Measurements from ENCODE around the gene CELA3B.
"Not testable (repeated sequence)": the region's sequence is repeated elsewhere in the genome, so short reads cannot be mapped to it uniquely, and the experiment has no call there.

Gene CELA3B

DNA sequence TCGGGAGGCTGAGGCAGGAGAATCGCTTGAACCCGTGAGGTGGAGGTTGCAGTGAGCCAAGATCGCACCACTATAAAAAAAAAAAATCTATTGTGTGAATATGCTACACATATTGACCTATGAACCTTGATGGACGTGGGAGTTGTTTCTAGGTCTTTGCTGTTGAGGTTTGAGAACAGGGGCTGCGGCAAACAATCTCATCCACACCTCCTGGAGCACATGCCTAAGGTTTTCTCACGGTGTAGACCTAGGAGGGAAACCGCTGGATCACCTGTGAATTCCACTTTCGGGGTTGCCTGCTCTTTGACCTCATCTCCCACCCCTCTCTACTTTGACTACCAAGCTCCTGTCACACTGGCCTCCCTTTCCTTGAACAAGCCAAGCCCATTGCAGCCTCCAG lies 1.5 kb upstream of the CELA3B start:
- not testable (repeated sequence) for DNase-seq (ENCODE audit: low read depth in 2 of 2)

DNA sequence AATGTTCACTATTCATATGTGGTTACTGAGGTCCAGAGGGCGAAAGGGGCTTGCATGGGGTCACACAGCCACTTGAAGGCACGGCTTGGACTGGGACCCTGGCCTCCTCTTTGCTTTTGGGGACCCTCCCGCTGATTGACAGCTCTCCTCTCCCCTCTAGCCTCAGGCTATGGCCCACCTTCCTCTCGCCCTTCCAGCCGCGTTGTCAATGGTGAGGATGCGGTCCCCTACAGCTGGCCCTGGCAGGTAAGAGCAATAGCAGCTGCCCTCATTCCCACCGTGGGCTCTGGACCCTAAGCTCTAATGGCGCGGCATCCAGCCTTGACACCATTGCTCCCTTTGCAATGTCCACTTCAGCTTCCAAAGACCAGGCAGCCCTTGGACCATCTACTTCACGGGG lies 1.4 kb downstream of the CELA3B start:
- DNase-seq (ENCODE audit: low read depth in 2 of 2), result not testable (repeated sequence)

DNA sequence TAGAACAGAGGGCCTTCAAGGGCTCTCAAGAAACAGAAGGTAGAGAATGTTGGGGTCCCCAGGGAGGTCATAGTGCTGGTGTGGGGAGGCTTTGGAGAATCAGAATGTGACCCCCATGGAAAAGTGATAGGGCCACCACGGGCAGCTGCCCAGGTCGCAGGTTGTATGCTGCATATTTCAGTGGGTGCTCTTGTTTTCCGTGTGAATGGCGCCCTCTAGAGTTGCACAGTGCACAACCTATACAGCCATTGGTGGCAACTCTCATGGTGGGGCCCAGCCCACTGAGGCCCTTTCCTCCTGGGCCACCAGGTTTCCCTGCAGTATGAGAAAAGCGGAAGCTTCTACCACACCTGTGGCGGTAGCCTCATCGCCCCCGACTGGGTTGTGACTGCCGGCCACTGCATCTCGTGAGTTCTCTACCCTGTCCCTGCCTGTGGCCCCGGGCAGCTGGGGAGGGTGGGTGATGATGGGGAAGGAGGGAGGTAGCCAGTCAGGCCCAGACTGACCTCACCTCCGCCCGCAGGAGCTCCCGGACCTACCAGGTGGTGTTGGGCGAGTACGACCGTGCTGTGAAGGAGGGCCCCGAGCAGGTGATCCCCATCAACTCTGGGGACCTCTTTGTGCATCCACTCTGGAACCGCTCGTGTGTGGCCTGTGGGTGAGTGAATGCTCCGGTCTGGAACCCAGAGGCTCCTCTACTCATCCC lies 3.8 kb downstream of the CELA3B start:
- not testable (repeated sequence) for DNase-seq (ENCODE audit: low read depth in 2 of 2)

DNA sequence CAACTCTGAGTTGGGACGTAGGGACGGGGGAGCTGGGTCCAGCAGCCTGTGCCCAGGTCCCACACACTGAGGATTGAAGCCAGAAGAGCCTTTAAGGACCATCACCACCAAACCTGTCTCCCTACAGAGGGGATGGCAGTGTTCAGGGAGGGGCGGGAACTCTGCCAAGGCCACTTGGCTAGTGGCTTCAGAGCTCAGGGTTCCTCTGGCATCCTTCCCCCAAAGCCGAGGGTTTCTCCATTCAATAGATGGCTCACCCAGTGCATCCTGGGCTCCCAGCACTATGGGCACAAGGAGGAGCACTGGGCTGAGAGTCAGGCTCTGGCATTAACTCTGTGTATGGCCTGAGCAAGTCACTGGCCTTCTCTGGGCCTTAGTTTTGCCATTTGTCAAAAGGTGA lies 4.4 kb downstream of the CELA3B start:
- DNase-seq (ENCODE audit: low read depth in 2 of 2), result not testable (repeated sequence)

DNA sequence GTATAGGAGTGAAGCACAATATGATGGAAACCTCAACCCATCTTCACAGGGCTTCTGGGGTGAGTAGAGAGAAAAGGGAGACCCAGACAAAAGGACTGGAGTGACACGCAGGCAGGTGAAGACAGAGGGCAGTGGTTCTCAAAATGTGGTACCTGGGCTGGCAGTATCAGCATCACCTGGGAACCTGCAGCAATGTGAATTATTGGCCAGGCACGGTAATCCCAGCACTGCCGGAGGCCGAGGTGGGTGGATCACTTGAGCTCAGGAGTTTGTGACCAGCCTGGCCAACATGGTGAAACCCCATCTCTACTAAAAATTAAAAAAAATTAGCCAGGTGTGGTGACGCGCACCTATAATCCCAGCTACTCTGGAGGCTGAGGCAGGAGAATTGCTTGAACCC lies 5.3 kb downstream of the CELA3B start:
- not testable (repeated sequence) for DNase-seq (ENCODE audit: low read depth in 2 of 2)

DNA sequence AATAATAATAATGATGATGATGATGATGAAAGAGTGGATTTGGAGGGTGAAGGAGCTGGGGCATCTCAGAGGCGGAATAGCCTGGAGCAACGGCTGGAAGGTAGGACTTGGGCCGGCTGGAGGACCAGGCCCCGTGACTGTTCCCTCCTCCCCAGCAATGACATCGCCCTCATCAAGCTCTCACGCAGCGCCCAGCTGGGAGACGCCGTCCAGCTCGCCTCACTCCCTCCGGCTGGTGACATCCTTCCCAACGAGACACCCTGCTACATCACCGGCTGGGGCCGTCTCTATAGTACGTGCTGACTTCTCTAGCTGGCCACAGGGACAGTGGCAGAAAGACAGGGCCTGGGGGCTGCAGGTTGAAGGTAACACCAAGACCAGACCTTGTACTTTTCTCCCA lies 6.7 kb downstream of the CELA3B start:
- not testable (repeated sequence) for DNase-seq (ENCODE audit: low read depth in 2 of 2)

DNA sequence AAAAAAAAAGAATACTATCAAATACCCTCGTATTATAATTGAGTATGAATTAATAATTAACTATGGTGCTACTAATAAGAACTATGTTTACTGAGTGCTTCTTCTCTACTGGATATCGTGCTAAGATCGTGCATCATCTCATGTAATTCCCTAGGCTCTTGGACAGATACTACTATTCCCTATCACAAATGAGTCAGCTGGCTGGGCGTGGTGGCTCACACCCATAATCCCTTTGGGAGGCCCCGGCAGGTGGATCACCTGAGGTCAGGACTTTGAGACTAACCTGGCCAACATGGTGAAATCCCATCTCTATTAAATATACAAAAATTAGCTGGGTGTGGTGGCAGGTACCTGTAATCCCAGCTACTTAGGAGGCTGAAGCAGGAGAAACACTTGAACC lies 9.1 kb downstream of the CELA3B start:
- DNase-seq (ENCODE audit: low read depth in 2 of 2), result not testable (repeated sequence)

DNA sequence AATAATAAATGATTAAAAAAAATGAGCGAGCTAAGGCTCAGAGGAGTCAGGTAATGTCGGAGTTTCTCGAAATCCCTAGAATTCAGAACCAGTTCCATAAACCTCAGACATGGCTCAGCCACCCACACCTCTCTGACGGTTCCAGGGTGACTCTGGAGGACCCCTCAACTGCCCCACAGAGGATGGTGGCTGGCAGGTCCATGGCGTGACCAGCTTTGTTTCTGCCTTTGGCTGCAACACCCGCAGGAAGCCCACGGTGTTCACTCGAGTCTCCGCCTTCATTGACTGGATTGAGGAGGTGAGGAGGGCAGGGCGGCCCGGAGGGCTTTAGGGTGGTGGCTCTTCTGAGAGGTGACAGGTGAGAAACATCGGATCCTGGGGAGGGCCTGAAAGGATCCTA lies 9.6 kb downstream of the CELA3B start:
- not testable (repeated sequence) for DNase-seq (ENCODE audit: low read depth in 2 of 2)

DNA sequence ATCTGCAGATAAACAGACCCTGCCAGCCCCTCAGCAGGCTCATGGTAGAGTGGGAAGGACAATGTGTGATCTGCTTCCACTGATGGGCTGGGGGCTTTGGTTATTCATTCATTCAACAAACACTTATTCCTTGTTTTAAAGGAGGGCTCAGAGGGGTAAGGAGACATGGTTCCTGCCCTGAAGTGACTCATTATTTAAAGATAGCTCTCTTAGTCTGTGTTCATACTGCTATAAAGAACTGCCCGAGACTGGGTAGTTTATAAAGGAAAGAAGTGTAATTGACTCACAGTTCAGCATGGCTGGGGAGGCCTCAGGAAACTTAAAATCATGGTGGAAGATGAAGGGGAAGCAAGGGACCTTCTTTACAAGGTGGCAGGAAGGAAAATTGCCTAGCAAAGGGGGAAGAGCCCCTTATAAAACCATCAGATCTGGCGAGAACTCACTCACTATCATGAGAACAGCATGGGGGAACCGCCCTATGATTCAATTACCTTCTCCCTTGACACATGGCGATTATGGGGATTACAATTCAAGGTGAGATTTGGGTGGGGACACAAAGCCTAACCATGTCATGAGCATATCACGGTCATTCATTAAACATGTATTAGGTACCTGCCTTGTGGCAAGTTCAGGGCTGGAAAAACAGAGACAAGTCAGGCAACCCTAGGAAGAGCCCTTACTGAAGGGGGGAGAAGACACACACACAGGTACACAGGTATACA lies 13.0 kb downstream of the CELA3B start:
- not testable (repeated sequence) for DNase-seq (ENCODE audit: low read depth in 2 of 2)

DNA sequence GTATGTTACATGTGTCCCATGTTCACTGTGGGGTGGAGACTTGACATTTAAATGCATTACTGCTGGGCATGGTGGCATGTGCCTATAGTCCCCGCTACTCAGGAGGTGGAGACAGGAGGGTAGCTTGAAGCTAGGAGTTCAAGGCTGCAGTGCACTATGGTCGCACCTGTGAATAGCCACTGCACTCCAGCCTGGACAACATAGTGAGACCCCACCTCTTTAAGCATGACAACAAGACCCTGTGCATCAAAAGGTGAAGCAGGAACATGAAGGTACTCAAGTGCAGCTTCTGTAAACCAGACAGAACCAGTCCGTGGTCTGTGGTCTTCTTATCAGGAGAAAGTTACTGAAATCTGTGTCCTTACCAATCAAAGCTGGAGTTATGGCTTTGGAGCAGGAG lies 15.4 kb downstream of the CELA3B start:
- DNase-seq (ENCODE audit: low read depth in 2 of 2), result not testable (repeated sequence)

DNA sequence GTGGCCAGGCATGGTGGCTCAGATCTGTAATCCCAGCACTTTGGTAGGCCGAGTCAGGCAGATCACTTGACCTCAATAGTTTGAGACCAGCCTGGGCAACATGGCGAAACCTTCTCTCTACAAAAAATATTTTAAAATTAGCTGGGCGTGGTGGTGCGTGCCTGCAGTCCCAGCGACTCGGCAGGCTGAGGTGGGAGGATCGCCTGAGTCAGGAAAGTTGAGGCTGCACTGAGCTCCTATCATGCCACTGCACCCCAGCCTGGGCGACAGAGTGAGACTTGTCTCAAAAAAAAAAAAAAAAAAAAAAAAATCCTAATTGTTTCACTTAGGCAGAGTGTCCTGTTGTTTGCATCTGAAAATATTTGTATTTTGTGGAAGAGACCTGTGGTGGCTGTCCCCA lies 17.9 kb downstream of the CELA3B start:
- DNase-seq (ENCODE audit: low read depth in 2 of 2), result not testable (repeated sequence)

DNA sequence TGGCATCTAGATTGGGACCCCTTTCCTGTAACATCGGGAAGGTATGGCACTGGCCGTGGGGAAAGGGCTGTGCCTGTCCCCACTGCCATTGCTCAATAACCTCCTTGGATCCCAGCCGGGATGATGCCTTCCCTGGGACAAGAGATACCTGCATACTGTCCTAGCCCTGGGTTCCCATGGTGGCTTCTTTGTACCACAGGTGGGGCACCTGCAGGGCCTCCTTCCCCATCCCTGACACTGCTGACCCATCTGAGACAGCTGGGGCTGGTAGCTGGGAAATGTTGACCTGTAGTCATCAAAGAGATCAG lies 19.8 kb downstream of the CELA3B start:
- not testable (repeated sequence) for DNase-seq (ENCODE audit: low read depth in 2 of 2)

DNA sequence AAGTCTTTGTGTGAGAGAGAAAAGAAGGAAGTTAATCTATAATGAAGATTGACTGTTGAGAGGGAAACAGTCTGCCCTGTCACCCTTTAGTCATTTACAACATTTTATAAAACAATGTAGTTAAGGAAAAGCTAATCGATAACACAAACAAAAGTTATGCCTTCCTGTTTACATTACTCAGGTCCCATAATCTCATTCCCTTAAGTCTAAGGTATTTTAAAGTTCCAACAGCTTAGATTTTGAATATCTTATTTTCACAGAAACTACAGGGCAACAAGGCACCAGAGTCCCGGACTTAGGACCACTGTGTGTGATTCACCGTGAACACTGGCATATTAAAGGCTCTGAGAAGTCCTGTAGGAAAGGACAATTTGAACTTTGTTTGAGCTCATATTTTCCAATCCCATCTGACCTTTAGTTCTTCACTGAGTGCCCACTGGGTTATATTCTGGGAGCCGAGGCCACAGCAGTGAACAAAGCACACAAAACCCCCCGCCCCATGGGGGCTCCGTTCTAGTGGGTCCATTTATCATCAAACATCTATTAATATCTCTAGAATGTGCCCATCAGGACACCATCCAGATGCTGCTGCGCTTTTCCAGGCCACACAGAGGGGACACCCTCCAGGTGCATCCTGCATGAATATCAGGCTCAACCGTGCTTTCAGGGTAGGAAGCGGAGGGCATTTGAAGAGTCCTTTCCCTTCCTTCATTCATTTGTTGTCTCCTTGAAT lies 21.2 kb downstream of the CELA3B start:
- DNase-seq (ENCODE audit: low read depth in 2 of 2), result not testable (repeated sequence)

DNA sequence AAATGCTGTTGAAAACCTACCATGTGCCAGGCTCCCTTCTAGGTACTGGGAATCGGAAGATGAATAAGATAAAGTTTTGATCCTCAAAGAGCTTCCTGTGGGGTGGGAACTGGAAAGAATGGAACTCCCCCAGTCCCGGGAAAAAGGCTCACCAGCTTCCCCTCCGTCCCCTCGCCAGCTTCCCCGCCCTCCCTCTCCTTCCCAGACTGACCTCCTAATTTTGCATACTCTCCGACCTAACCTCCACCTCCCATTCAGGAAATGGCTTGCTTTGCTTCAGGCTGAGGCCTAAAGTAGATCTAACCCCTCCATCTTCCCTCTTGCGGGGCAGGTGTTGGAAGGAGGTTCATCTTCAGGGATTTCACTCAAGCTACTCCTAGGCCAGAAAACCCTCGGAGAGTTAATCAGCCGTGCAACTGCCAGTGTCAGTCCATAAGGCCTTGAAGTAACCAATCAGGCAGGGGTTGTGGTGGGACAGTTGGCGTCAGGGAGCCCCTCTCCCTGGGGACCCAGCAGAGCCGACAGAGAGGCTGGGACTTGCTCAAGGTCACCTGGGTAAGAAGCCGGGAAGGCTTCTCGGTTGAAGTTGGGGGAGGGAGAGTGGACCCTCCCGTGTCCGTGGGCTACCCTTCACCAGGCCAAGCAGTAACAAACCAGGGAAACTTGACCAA lies 21.9 kb downstream of the CELA3B start:
- not testable (repeated sequence) for DNase-seq (ENCODE audit: low read depth in 2 of 2)

DNA sequence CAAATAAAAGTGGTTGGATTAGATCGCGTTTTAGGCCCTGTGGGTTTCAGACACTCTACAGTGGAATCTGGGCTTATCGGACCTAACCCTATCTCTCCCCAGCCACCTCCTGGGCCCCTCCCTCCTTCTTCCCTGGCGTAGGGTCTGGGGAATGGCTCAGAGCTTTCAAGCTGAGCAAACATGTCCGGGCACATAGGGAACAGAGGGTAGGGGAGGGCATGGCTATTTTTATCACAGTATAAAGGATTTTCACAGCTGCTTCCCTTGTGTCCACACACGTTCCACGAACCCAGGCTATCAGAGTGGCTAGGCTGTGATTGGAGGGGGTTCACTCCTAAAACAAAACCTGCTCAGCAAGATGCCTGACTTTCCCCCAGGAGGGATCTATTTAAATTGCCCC lies 22.8 kb downstream of the CELA3B start:
- DNase-seq (ENCODE audit: low read depth in 2 of 2), result not testable (repeated sequence)

DNA sequence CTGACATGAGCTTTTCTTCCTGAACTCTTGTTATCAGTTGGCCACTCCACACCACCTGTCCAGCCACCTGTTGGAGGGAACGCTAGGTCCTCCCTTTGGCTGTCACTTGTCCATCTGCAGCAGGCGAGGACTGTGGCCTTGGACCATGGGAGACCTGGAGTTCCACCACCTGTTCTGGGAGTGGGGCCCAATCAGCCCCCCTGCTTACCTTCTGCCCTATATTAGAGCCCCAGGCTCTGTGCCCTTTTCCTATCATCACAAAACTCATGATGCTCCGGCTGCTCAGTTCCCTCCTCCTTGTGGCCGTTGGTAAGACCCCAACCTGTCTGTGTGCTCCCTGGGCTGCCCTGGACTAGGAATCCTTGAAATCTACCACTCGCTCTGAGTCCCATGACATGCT lies 24.6 kb downstream of the CELA3B start, which contains the start of gene CELA3A:
Gene CELA3A (plus strand): TSS at position 249 of the 400 bp plus-strand sequence. CDS start 18 bp downstream, at position 267.
- no peak for DNase-seq (ENCODE audit: low read depth in 2 of 2)

DNA sequence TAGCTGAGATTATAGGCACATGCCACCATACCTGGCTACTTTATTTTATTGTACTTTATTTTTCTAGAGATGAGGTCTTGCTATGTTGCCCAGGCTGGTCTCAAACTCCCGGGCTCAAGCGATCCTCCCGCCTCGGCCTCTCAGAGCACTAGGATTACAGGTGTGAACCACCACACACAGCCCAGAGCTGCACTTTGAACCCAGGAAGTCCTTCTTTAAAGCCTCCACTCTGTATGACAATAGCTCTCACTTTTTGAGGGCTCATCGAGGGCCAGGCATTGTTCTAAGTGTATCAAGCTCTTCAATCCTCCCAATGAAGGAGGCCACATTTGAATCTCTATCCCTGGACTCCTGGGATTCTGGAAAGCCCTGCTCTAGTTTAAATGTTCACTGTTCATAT lies 25.6 kb downstream of the CELA3B start:
- DNase-seq (ENCODE audit: low read depth in 2 of 2), result not testable (repeated sequence)

DNA sequence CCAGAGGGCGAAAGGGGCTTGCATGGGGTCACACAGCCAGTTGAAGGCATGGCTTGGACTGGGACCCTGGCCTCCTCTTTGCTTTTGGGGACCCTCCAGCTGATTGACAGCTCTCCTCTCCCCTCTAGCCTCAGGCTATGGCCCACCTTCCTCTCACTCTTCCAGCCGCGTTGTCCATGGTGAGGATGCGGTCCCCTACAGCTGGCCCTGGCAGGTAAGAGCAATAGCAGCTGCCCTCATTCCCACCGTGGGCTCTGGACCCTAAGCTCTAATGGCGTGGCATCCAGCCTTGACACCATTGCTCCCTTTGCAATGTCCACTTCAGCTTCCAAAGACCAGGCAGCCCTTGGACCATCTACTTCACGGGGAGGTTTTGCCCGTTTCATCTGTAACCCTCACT lies 26.1 kb downstream of the CELA3B start:
- DNase-seq (ENCODE audit: low read depth in 2 of 2), result not testable (repeated sequence)

DNA sequence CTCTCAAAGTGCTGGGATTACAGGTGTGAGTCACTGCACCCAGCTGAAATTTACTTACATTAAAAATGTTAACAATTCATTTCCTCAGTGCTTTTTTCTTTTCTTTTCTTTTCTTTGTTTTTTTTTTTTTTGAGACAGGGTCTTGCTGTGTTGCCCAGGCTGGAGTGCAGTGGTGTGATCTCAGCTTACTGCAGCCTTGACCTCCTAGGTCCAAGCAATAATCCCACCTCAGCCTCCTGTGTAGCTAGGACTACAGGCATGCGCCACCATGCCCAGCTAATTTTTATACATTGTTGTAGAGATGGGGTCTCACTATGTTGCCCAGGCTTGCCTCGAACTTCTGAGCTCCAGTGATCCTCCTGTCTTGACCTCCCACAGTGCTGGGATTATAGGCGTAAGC lies 27.1 kb downstream of the CELA3B start:
- DNase-seq (ENCODE audit: low read depth in 2 of 2), result not testable (repeated sequence)

DNA sequence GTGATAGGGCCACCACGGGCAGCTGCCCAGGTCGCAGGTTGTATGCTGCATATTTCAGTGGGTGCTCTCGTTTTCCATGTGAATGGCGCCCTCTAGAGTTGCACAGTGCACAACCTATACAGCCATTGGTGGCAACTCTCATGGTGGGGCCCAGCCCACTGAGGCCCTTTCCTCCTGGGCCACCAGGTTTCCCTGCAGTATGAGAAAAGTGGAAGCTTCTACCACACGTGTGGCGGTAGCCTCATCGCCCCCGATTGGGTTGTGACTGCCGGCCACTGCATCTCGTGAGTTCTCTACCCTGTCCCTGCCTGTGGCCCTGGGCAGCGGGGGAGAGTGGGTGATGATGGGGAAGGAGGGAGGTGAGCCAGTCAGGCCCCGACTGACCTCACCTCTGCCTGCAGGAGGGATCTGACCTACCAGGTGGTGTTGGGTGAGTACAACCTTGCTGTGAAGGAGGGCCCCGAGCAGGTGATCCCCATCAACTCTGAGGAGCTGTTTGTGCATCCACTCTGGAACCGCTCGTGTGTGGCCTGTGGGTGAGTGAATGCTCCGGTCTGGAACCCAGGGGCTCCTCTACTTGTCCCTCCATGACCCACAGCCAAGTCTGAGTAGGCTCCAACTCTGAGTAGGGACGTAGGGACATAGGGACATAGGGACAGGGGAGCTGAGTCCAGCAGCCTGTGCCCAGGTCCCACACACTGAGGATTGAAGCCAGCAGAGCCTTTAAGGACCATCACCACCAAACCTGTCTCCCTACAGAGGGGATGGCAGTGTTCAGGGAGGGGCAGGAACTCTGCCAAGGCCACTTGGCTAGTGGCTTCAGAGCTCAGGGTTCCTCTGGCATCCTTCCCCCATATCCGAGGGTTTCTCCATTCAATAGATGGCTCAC lies 28.7 kb downstream of the CELA3B start:
- not testable (repeated sequence) for DNase-seq (ENCODE audit: low read depth in 2 of 2)

DNA sequence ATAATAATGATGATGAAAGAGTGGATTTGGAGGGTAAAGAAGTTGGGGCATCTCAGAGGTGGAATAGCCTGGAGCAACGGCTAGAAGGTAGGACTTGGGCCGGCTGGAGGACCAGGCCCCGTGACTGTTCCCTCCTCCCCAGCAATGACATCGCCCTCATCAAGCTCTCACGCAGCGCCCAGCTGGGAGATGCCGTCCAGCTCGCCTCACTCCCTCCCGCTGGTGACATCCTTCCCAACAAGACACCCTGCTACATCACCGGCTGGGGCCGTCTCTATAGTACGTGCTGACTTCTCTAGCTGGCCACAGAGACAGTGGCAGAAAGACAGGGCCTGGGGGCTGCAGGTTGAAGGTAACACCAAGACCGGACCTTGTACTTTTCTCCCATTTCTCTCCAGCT lies 29.9 kb downstream of the CELA3B start:
- not testable (repeated sequence) for DNase-seq (ENCODE audit: low read depth in 2 of 2)
